22Rv1 (cell line): ENCODE data around the gene ZNF862.

Experiments
- CTCF ChIP-seq: fragments of 450-650 bp; IDR thresholded peaks from 2 replicates; pipeline ENCODE4 v1.5.1; 2017; ENCODE audit warnings: mild to moderate bottlenecking
- ZFX ChIP-seq: fragments of 450-650 bp; IDR thresholded peaks from 2 replicates; pipeline ENCODE4 v1.6.1; 2017; ENCODE audit warnings: antibody characterized with exemption, borderline replicate concordance

DNA sequence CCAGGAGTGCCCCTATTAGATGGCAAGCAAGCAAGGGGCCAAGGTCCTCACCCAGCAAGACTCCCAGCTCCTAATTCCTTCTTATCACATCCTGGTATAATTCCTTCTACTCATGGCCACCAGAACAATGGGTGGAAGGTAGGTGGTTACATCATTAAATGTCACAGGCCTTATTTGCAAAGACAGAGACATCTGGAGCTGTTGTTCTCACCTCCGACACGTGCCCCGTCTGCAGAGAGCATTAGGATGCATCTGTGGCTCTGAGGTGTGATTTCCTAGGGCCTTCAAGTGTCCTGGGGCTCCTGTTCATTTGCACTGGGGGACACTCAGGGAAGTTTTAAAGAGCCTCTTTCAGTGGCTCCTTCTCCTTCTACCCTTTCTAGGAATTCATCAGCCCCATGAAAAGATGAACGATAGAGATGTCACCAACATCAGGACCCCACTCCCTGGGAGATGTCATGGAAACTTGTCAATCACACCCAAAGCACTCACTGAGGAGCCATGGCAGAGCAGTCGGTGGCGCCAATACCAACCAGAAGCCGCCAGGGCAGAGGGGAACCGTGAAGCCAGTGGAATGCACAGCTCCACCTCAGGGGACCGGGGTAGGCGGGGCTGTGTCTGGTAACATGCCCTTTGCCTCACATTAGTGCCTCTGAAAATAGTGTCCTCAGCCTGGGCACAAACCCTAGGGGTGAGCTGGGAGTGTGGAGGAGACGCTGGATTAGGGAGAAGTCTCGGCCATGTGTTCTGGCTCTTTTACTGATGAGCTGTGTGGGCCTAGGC is 32.7 kb downstream of the ZNF862 start:
- TF ChIP-seq CTCF (no peak), ZFX (no peak)
